HEK293 (cell line): ENCODE results near the gene USP7.

Source experiments
- BCL11A ChIP-seq: fragments of 450-650 bp; formaldehyde crosslinking; IDR thresholded peaks from 2 replicates; pipeline ENCODE4 v1.5.1; 2016; ENCODE audit warnings: low read depth, missing biosample characterization, missing genetic modification characterization
- CTCF ChIP-seq: fragments of 450-650 bp; formaldehyde crosslinking; IDR thresholded peaks from 2 replicates; pipeline ENCODE4 v1.5.1; 2016; ENCODE audit warnings: missing biosample characterization, missing genetic modification characterization
- PATZ1 ChIP-seq: fragments of 450-650 bp; formaldehyde crosslinking; IDR thresholded peaks from 2 replicates; pipeline ENCODE4 v1.5.1; 2016; ENCODE audit warnings: missing biosample characterization, missing genetic modification characterization
- REST ChIP-seq: fragments of 450-650 bp; formaldehyde crosslinking; IDR thresholded peaks from 2 replicates; pipeline ENCODE4 v1.5.1; 2016; ENCODE audit warnings: missing biosample characterization, missing genetic modification characterization
- YY1 ChIP-seq: fragments of 450-650 bp; formaldehyde crosslinking; IDR thresholded peaks from 2 replicates; pipeline ENCODE4 v1.5.1; 2018; ENCODE audit warnings: missing biosample characterization, missing genetic modification characterization
- ZNF169 ChIP-seq: fragments of 450-650 bp; formaldehyde crosslinking; IDR thresholded peaks from 2 replicates; pipeline ENCODE4 v1.5.1; 2016; ENCODE audit warnings: missing biosample characterization, missing genetic modification characterization
- ZNF311 ChIP-seq: fragments of 450-650 bp; formaldehyde crosslinking; IDR thresholded peaks from 2 replicates; pipeline ENCODE4 v1.5.1; 2017; ENCODE audit warnings: missing biosample characterization, missing genetic modification characterization, borderline replicate concordance
- ZNF530 ChIP-seq: fragments of 450-650 bp; formaldehyde crosslinking; IDR thresholded peaks from 2 replicates; pipeline ENCODE4 v1.5.1; 2016; ENCODE audit warnings: low read depth, missing biosample characterization, missing genetic modification characterization
- ZNF639 ChIP-seq: fragments of 450-650 bp; formaldehyde crosslinking; IDR thresholded peaks from 2 replicates; pipeline ENCODE4 v1.5.1; 2016; ENCODE audit warnings: missing biosample characterization, missing genetic modification characterization
- ZNF660 ChIP-seq: fragments of 450-650 bp; IDR thresholded peaks from 2 replicates; pipeline ENCODE4 v1.5.1; 2018; ENCODE audit warnings: missing biosample characterization, mild to moderate bottlenecking, missing genetic modification characterization
- ZNF704 ChIP-seq: fragments of 450-650 bp; formaldehyde crosslinking; IDR thresholded peaks from 2 replicates; pipeline ENCODE4 v1.5.1; 2016; ENCODE audit warnings: missing biosample characterization, missing genetic modification characterization
- ZNF791 ChIP-seq: fragments of 450-650 bp; formaldehyde crosslinking; IDR thresholded peaks from 2 replicates; pipeline ENCODE4 v1.5.1; 2016; ENCODE audit warnings: missing biosample characterization, missing genetic modification characterization
- ZNF830 ChIP-seq: fragments of 450-650 bp; IDR thresholded peaks from 2 replicates; pipeline ENCODE4 v1.5.0; 2018; ENCODE audit warnings: missing biosample characterization, missing genetic modification characterization, low read depth, mild to moderate bottlenecking, moderate library complexity

- TF ChIP-seq CTCF (no peak), YY1 (tag by site-specific recombination) (no peak), ZNF311 (tag by site-specific recombination) (no peak), BCL11A (tag by site-specific recombination) (no peak), PATZ1 (tag by site-specific recombination) (no peak), ZNF639 (no peak), ZNF530 (tag by site-specific recombination) (no peak), ZNF660 (tag by site-specific recombination) (no peak), ZNF704 (tag by site-specific recombination) (no peak), ZNF830 (tag by site-specific recombination) (no peak), ZNF169 (tag by site-specific recombination) (no peak), REST (tag by site-specific recombination) (no peak), ZNF791 (tag by site-specific recombination) (no peak)
Observed at GRCh38 chr16:8986818-8987191, 23.1 kb upstream of the USP7 start.
